AG10803 (cell line): ENCODE results near the gene SOX8.

Source experiments
- DNase-seq: peaks from one replicate; pipeline ENCODE4 v3.0.0; 2010; ENCODE audit warnings: low read depth
- H3K4me3 ChIP-seq: 2 replicates; pipeline ENCODE4 v1.5.1; 2011; ENCODE audit warnings: mild to moderate bottlenecking, low read length, control low read depth
- TF ChIP-seq, protein P1 (sequence below): conservative IDR thresholded peaks from 2 replicates; pipeline ENCODE4 v1.5.1; 2011; ENCODE audit warnings: mild to moderate bottlenecking, low read length, control low read depth, inconsistent platforms

The SOX8 gene

DNA sequence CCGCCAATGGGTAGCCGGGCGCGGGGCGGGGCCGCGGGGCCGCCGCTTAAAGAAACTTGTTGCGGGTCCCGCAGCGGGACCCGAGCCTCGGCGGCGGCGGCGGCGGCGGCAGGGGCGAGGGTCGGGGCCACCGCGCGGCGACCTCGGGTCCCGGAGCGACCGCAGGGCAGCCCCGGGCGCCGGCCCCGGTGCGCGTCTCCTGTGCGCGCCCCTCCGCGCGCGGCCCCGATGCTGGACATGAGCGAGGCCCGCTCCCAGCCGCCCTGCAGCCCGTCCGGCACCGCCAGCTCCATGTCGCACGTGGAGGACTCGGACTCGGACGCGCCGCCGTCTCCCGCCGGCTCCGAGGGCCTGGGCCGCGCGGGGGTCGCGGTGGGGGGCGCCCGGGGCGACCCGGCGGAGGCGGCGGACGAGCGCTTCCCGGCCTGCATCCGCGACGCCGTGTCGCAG is at the start of gene SOX8:
Gene SOX8, plus strand, starts transcription at position 76 of the 450 bp plus-strand sequence. Its CDS starts 153 bp downstream, at position 229.
- peak within 1 kb of the TSS; percentile 22 for H3K4me3 ChIP-seq
- TF ChIP-seq, protein P1, sequence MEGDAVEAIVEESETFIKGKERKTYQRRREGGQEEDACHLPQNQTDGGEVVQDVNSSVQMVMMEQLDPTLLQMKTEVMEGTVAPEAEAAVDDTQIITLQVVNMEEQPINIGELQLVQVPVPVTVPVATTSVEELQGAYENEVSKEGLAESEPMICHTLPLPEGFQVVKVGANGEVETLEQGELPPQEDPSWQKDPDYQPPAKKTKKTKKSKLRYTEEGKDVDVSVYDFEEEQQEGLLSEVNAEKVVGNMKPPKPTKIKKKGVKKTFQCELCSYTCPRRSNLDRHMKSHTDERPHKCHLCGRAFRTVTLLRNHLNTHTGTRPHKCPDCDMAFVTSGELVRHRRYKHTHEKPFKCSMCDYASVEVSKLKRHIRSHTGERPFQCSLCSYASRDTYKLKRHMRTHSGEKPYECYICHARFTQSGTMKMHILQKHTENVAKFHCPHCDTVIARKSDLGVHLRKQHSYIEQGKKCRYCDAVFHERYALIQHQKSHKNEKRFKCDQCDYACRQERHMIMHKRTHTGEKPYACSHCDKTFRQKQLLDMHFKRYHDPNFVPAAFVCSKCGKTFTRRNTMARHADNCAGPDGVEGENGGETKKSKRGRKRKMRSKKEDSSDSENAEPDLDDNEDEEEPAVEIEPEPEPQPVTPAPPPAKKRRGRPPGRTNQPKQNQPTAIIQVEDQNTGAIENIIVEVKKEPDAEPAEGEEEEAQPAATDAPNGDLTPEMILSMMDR = no peak
- no peak for DNase-seq

DNA sequence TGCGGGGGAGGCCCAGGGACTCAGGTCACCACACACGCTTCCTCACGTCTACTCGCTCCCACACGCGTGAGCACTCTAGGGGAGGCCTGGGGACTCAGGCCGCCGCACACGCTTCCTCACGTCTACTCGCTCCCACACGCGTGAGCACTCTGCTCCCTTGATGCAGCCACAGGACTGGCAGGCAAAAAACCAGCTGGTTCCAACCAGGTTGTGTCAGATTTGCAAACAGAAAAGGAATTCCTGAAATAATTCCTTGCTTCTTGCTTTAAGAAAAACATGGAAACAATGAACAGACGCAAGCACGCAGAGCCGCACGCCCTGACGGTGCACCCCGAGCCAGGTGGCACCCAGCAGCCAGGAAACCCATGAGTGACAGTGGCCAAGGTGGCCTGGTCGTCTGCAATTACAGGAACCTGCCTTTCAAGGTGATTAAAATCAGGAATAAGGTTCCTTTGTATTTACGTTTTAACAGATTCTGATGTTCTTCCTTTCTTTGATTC is 48.7 kb upstream of the SOX8 start:
- TF ChIP-seq, protein P1 = no peak
- DNase-seq = no peak
- no peak overlapping the region for H3K4me3 ChIP-seq

DNA sequence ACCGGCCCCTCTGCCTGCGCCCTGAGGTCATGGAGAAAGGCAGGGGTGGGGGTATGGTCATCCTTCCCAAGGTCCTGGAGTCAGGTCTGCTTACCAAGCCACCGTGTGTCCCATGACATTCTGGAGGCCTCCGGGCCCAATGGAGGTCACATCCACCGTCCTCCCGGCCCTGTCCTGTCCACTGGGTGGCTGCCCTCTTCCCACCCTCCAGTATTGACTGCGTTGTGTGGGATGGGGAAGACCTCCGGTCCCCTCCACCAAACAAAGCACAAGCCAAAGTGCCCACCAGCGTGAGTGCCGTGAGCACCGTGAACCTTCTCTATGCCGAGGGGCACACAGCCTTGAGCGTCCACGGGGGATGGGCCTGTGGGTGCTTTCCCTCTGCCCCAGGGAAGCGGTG is 48.0 kb upstream of the SOX8 start:
- no peak for DNase-seq
- H3K4me3 ChIP-seq = no peak overlapping the region
- TF ChIP-seq, protein P1 = no peak

DNA sequence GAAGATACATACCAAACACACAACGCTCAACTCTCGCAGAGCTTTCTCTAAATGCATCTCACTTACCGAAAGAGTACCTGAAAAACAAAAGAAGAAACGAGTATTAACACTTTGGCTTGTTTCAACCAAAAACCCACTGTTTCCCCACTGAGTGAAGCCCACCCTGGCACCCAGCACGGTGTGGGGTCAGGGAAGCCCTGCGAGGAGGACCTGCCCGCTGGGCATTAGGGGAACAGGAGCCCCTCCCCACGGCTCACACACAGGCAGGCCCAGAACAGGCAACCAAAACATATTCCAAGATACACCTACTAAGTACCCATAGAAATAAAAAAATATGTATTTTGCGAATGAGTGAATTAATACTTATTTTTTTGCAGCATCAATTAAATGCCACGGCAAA is 47.4 kb upstream of the SOX8 start:
- TF ChIP-seq, protein P1 = no peak
- H3K4me3 ChIP-seq = no peak overlapping the region
- DNase-seq = no peak

DNA sequence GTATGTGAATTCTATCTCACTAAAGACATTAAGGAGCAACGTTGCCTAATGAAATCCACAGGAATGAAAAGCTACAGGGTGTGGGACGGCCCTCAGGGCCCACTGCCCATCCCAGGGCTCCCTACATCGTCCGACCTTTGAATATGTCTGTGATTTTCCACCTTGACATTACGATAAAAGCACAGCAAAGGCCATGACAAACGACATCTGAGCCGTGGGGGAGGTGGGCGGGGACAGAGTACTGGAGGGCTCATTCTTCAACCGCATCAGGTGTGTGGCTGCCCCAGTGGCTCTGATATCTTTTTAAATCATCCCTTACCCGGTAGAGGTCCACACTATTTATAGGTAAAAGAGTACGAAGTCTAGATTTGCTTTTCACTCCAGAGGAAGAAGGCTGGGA is 45.9 kb upstream of the SOX8 start:
- no peak overlapping the region for H3K4me3 ChIP-seq
- DNase-seq = no peak
- TF ChIP-seq, protein P1 = no peak

DNA sequence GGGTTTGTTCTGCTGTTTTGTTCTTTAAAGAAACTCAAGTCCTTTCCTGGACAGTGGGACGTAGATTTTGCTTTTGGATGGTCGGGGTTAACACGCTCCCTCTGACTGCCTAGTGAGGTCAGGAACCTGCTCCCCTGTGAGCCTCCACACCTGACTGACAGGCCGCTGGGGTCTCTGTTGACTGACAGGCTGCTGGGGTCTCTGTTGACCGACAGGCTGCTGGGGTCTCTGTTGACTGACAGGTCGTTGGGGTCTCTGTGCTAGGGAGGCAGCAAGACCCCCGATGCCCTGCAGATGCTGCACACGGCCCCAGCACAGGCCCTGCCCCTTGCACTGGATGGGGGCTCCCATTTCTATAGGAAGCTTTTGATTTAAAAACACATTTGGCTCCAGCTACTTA is 44.3 kb upstream of the SOX8 start:
- TF ChIP-seq, protein P1 = no peak
- H3K4me3 ChIP-seq = no peak overlapping the region

DNA sequence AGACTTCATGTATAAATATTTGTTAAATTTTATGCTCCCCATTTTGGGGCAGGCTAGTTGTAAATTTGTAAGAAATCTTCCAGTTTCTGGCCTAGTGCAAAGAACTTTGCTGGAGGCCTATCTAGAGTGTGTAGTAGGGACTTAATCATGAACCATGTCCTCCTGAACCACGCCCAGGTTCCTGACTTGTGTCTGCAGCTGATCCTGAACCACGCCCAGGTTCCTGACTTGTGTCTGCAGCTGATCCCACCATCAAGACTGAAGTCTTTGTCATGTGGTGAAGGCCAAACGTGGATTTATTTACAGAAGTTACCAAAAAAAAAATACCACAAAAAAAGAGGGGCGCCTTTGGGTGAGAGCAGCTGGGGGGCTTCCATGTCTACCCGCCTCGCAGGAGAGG is 43.8 kb upstream of the SOX8 start:
- no peak overlapping the region for H3K4me3 ChIP-seq
- DNase-seq = no peak
- TF ChIP-seq, protein P1 = no peak

More for the DNA sequence above, 44.3 kb upstream of the SOX8 start:
- no peak for DNase-seq
